Measurements from ENCODE around the gene LRRC43. TPM values are rescaled to one million over a fixed set of nuclear protein-coding genes. Genes with fewer than 3 reads are reported as not detected.

The LRRC43 gene
- total and polyA plus RNA-seq, 2 experiments from 2014 or later, result 0.45 TPM; not detected in 1

GRCh38 chr12:122228092-122228491, 45.2 kb downstream of the LRRC43 start:
- Histone ChIP-seq H3K4me3 (no peak overlapping the region), H3F3A (replicated peaks; ENCODE audit: low read depth) (peaks cover 15% of the 10 kb centered on the region), H4K20me1 (replicated peaks; ENCODE audit: insufficient read depth) (peaks cover 9% of the 10 kb centered on the region; the same call in 1 of the 2 replicates), H3K9me2 (ENCODE audit: insufficient read depth) (no peaks in the 10 kb centered on the region), H3K4me2 (no peak overlapping the region), H3K36me3 (ENCODE audit: insufficient read depth) (peaks cover 8% of the 10 kb centered on the region), H3K27me3 (ENCODE audit: insufficient read depth) (no peaks in the 10 kb centered on the region), H2AFZ (no peak overlapping the region), H3K4me1 (ENCODE audit: insufficient read depth) (peaks cover 17% of the 10 kb centered on the region), H3K27ac (ENCODE audit: low read depth) (no peak overlapping the region), H3K79me2 (replicated peaks; ENCODE audit: insufficient read depth) (peaks cover 20% of the 10 kb centered on the region)
- TF ChIP-seq EZH2 (IDR thresholded peaks at IDR 0.05; ENCODE audit: low read depth, unreplicated experiment) (no peak), REST (IDR thresholded peaks at IDR 0.05; ENCODE audit: unreplicated experiment) (no peak), ZNF331 (CRISPR knock-in tag; IDR thresholded peaks at IDR 0.05; ENCODE audit: low read depth) (no peak), NANOG (IDR thresholded peaks at IDR 0.05; ENCODE audit: borderline replicate concordance) (no peak), JUNB (IDR thresholded peaks at IDR 0.05; ENCODE audit: unreplicated experiment) (no peak), POLR2AphosphoS5 (IDR thresholded peaks at IDR 0.05; ENCODE audit: low read depth) (no peak), EZH2phosphoT487 (IDR thresholded peaks at IDR 0.05; ENCODE audit: unreplicated experiment) (no peak), CREB1 (CRISPR knock-in tag; IDR thresholded peaks at IDR 0.05; ENCODE audit: low read depth) (no peak), CTCF (conservative IDR thresholded peaks at IDR 0.05; ENCODE audit: low read depth in 2 of 2) (no peak), STAT1 (IDR thresholded peaks at IDR 0.05; ENCODE audit: unreplicated experiment) (no peak), ZNF114 (CRISPR knock-in tag; IDR thresholded peaks at IDR 0.05) (no peak)
- TF ChIP-seq, protein P1, sequence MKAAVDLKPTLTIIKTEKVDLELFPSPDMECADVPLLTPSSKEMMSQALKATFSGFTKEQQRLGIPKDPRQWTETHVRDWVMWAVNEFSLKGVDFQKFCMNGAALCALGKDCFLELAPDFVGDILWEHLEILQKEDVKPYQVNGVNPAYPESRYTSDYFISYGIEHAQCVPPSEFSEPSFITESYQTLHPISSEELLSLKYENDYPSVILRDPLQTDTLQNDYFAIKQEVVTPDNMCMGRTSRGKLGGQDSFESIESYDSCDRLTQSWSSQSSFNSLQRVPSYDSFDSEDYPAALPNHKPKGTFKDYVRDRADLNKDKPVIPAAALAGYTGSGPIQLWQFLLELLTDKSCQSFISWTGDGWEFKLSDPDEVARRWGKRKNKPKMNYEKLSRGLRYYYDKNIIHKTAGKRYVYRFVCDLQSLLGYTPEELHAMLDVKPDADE (IDR thresholded peaks at IDR 0.05), result no peak
- TF ChIP-seq, protein P2, sequence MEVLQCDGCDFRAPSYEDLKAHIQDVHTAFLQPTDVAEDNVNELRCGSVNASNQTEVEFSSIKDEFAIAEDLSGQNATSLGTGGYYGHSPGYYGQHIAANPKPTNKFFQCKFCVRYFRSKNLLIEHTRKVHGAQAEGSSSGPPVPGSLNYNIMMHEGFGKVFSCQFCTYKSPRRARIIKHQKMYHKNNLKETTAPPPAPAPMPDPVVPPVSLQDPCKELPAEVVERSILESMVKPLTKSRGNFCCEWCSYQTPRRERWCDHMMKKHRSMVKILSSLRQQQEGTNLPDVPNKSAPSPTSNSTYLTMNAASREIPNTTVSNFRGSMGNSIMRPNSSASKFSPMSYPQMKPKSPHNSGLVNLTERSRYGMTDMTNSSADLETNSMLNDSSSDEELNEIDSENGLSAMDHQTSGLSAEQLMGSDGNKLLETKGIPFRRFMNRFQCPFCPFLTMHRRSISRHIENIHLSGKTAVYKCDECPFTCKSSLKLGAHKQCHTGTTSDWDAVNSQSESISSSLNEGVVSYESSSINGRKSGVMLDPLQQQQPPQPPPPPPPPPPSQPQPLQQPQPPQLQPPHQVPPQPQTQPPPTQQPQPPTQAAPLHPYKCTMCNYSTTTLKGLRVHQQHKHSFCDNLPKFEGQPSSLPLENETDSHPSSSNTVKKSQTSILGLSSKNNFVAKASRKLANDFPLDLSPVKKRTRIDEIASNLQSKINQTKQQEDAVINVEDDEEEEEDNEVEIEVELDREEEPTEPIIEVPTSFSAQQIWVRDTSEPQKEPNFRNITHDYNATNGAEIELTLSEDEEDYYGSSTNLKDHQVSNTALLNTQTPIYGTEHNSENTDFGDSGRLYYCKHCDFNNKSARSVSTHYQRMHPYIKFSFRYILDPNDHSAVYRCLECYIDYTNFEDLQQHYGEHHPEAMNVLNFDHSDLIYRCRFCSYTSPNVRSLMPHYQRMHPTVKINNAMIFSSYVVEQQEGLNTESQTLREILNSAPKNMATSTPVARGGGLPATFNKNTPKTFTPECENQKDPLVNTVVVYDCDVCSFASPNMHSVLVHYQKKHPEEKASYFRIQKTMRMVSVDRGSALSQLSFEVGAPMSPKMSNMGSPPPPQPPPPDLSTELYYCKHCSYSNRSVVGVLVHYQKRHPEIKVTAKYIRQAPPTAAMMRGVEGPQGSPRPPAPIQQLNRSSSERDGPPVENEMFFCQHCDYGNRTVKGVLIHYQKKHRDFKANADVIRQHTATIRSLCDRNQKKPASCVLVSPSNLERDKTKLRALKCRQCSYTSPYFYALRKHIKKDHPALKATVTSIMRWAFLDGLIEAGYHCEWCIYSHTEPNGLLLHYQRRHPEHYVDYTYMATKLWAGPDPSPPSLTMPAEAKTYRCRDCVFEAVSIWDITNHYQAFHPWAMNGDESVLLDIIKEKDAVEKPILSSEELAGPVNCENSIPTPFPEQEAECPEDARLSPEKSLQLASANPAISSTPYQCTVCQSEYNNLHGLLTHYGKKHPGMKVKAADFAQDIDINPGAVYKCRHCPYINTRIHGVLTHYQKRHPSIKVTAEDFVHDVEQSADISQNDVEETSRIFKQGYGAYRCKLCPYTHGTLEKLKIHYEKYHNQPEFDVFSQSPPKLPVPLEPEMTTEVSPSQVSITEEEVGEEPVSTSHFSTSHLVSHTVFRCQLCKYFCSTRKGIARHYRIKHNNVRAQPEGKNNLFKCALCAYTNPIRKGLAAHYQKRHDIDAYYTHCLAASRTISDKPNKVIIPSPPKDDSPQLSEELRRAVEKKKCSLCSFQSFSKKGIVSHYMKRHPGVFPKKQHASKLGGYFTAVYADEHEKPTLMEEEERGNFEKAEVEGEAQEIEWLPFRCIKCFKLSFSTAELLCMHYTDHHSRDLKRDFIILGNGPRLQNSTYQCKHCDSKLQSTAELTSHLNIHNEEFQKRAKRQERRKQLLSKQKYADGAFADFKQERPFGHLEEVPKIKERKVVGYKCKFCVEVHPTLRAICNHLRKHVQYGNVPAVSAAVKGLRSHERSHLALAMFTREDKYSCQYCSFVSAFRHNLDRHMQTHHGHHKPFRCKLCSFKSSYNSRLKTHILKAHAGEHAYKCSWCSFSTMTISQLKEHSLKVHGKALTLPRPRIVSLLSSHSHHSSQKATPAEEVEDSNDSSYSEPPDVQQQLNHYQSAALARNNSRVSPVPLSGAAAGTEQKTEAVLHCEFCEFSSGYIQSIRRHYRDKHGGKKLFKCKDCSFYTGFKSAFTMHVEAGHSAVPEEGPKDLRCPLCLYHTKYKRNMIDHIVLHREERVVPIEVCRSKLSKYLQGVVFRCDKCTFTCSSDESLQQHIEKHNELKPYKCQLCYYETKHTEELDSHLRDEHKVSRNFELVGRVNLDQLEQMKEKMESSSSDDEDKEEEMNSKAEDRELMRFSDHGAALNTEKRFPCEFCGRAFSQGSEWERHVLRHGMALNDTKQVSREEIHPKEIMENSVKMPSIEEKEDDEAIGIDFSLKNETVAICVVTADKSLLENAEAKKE (CRISPR knock-in tag; IDR thresholded peaks at IDR 0.05), result no peak
- ATAC-seq, result no peak
- H3K27me3 Mint-ChIP-seq (ENCODE audit: insufficient read depth, low read depth, poor library complexity), result peaks cover 8% of the 10 kb centered on the region
- no peak overlapping the region for H3K27ac Mint-ChIP-seq
- H3K9me3 Mint-ChIP-seq, result no peaks in the 10 kb centered on the region
- no peak overlapping the region; the same call in 2 of the 3 replicates for H3K4me3 Mint-ChIP-seq
- H3K4me1 Mint-ChIP-seq, result peaks cover 22% of the 10 kb centered on the region
- DNase-seq (ENCODE audit: low spot score), result no peak
- H3K36me3 Mint-ChIP-seq (ENCODE audit: low read depth), result peaks cover 25% of the 10 kb centered on the region

Measured in GM23338 (cell line).